ENCODE results near the gene FAM120C.

Gene FAM120C

DNA sequence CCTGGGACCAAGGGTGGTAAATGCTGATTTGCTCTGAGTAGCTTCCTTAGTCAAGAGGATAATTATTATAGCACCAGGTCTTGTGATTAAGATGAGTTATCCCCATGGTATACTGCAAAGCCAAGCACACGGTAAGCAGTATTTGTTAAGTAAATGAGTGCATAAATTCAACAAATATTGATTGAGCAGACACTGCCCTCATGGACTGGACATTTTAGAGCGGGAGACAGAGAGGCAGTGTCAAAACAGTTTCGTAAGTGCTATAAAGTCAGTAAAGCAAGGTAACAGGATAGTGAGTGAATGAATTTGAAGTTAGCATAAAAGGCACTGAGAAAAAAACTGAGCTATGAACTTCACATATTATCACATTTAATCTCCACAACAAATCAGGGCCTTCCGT lies 152.7 kb downstream of the FAM120C start:
- no peak for DNase-seq (ENCODE audit: low read depth in 2 of 2)

DNA sequence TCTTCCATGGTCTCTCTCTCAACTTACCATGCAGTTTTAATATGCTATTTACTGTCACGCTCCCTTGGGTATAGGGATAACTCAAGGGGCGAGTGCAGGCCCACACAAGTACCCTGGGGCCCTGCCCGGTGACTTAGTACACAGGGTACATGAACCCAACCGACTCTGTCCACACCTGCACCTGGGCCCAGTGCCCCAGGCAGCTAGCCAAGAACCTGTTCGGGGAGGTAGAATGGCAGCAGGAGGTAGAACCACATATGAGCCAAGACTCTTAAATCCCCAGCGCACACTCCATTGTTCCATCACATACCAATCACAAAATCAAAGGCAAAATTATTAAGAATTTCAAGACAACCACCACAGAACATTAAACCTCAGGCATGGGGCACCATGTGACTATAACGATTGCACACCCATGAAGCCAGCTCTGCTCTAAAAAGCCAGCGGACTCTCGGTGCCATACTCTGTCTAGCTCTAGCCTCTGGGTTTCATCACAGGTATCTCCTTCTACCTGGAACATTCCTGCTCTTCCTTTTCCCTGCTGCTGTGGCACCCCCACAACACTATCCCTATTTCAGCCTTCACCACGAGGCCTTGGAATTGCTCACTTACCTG lies 153.4 kb downstream of the FAM120C start:
- no peak for DNase-seq (ENCODE audit: low read depth in 2 of 2)

DNA sequence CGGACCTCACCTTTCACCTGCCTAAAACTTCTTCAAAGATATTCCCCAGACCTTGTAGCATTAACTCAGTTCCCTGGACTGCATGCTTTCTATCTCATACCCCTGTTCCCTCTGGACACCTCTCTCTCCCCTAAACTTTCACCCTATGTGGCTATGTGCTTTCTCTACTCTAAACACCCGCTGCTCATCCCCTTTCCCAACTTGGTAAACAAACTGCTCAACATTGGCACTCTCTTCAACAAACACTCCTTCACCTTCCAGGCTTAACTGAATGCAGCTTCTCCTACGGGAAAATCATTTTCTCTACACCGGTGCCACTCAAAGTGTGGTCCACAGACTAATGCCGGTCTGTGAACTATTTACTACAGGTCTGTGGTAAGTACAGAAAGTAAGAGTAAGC lies 158.7 kb downstream of the FAM120C start:
- no peak for DNase-seq (ENCODE audit: low read depth in 2 of 2)

Measured in stimulated activated CD4-positive, alpha-beta T cell treated with anti-CD3 and anti-CD28 coated beads, Interleukin-12 subunit alpha, Interleukin-12 subunit beta, amount 100 ng/mL, for 24 hours (primary cell).